Measurements from ENCODE around the gene OTOP3.

OTOP3 gene

GRCh38 chr17:74990581-74991105 lies 54.9 kb downstream of the OTOP3 start:
- DNase-seq, result no peak

GRCh38 chr17:74992223-74992622 lies 56.5 kb downstream of the OTOP3 start:
- no peak for DNase-seq

- no peak for DNase-seq
These were observed 58.7 kb downstream of the OTOP3 start for GRCh38 chr17:74994440-74994839.

GRCh38 chr17:74995847-74996246 lies 60.1 kb downstream of the OTOP3 start:
- no peak for DNase-seq

- DNase-seq, result no peak
These were observed 63.1 kb downstream of the OTOP3 start for GRCh38 chr17:74998783-74999182.

GRCh38 chr17:74999523-74999922 lies 63.8 kb downstream of the OTOP3 start:
- no peak for DNase-seq

All from activated naive CD4-positive, alpha-beta T cell (primary cell).